Hepatocyte (in vitro differentiated cells): ENCODE results near the gene SFT2D2.

Experiments used
- EZH2phosphoT487 ChIP-seq: fragments of 200-600 bp; sonication (generic); IDR thresholded peaks from one replicate; pipeline ENCODE4 v1.6.1; 2018; ENCODE audit warnings: antibody characterized with exemption, mild to moderate bottlenecking, low read depth, moderate library complexity; ENCODE audit not compliant: unreplicated experiment, severe bottlenecking
- TF ChIP-seq, protein P1 (sequence below): fragments of 200-600 bp; sonication (generic); IDR thresholded peaks from 2 replicates; pipeline ENCODE4 v1.5.1; 2016; ENCODE audit warnings: antibody characterized with exemption, mild to moderate bottlenecking; ENCODE audit not compliant: poor library complexity

DNA sequence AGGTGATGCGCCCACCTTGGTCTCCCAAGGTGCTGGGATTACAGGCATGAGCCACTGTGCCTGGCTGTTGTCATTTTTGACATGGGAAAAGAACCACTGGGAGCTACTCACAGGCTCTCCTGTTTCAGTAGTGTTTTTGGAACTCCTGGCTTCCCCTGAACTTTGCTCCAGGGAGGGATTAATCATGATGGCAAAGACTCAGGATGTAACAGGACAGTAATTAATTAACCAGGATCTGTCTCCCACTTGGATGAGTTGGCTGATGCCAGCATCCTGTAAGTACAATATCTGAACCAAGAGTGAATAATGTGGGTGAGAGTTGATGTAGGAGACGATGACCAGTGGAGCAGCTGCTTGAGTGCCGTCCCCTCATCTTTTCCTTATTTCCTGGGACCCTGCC is 4.9 kb downstream of the SFT2D2 start:
- TF ChIP-seq, protein P1, sequence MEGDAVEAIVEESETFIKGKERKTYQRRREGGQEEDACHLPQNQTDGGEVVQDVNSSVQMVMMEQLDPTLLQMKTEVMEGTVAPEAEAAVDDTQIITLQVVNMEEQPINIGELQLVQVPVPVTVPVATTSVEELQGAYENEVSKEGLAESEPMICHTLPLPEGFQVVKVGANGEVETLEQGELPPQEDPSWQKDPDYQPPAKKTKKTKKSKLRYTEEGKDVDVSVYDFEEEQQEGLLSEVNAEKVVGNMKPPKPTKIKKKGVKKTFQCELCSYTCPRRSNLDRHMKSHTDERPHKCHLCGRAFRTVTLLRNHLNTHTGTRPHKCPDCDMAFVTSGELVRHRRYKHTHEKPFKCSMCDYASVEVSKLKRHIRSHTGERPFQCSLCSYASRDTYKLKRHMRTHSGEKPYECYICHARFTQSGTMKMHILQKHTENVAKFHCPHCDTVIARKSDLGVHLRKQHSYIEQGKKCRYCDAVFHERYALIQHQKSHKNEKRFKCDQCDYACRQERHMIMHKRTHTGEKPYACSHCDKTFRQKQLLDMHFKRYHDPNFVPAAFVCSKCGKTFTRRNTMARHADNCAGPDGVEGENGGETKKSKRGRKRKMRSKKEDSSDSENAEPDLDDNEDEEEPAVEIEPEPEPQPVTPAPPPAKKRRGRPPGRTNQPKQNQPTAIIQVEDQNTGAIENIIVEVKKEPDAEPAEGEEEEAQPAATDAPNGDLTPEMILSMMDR, result no peak
- no peak for TF ChIP-seq EZH2phosphoT487
